DOHH2 (cell line): ENCODE measurements around the gene KNDC1.

Experiments used
- H3F3A ChIP-seq: fragments of 200-600 bp; sonication (generic), shearing (Covaris generic); 2 replicates; pipeline ENCODE4 v1.6.0; 2016; ENCODE audit warnings: antibody characterized with exemption, mild to moderate bottlenecking; ENCODE audit not compliant: control insufficient read depth, insufficient read depth
- H3K27ac ChIP-seq: fragments of 200-600 bp; sonication (generic); 2 replicates; pipeline ENCODE4 v1.5.1; 2014; ENCODE audit warnings: low read depth, mild to moderate bottlenecking, low read length, moderate library complexity
- H3K27me3 ChIP-seq: fragments of 200-600 bp; sonication (generic); 2 replicates; pipeline ENCODE4 v1.6.1; 2014; ENCODE audit warnings: mild to moderate bottlenecking, low read length, mixed read lengths; ENCODE audit not compliant: control insufficient read depth
- H3K36me3 ChIP-seq: fragments of 200-600 bp; sonication (generic); 2 replicates; pipeline ENCODE4 v1.6.1; 2014; ENCODE audit warnings: mild to moderate bottlenecking, low read length, moderate library complexity, mixed read lengths; ENCODE audit not compliant: control insufficient read depth
- H3K4me1 ChIP-seq: fragments of 200-600 bp; sonication (generic); 2 replicates; pipeline ENCODE4 v1.6.1; 2014; ENCODE audit warnings: mild to moderate bottlenecking, low read length, mixed read lengths; ENCODE audit not compliant: control insufficient read depth
- H3K4me2 ChIP-seq: fragments of 200-600 bp; sonication (generic); 2 replicates; pipeline ENCODE4 v1.6.0; 2014; ENCODE audit warnings: mild to moderate bottlenecking, low read length, moderate library complexity
- H3K4me3 ChIP-seq: fragments of 200-600 bp; sonication (generic); 2 replicates; pipeline ENCODE4 v1.5.1; 2014; ENCODE audit warnings: mild to moderate bottlenecking, low read length, mixed read lengths
- H3K79me2 ChIP-seq: fragments of 200-600 bp; sonication (generic); 2 replicates; pipeline ENCODE4 v1.6.1; 2014; ENCODE audit warnings: mild to moderate bottlenecking, low read length, mixed read lengths; ENCODE audit not compliant: control insufficient read depth
- H3K9me2 ChIP-seq: fragments of 200-600 bp; sonication (generic); replicated peaks from 2 replicates; pipeline ENCODE4 v1.6.1; 2014; ENCODE audit warnings: mild to moderate bottlenecking, low read length, mixed read lengths; ENCODE audit not compliant: control insufficient read depth
- H3K9me3 ChIP-seq: fragments of 200-600 bp; sonication (generic); 2 replicates; pipeline ENCODE4 v1.6.1; 2014; ENCODE audit warnings: antibody characterized with exemption, low read length, mixed read lengths; ENCODE audit not compliant: control insufficient read depth, insufficient read depth
- H4K20me1 ChIP-seq: fragments of 200-600 bp; sonication (generic); 2 replicates; pipeline ENCODE4 v1.6.0; 2014; ENCODE audit warnings: low read depth, mild to moderate bottlenecking, antibody characterized with exemption, low read length, moderate library complexity; ENCODE audit not compliant: control insufficient read depth, insufficient read depth
- EZH2phosphoT487 ChIP-seq: fragments of 200-600 bp; sonication (generic); IDR thresholded peaks from 2 replicates; pipeline ENCODE4 v1.6.1; 2017; ENCODE audit warnings: borderline replicate concordance, mild to moderate bottlenecking, antibody characterized with exemption, low read length, moderate library complexity, mixed read lengths
- TF ChIP-seq, protein P1 (sequence below): fragments of 200-600 bp; sonication (generic); IDR thresholded peaks from one replicate; pipeline ENCODE4 v1.5.1; 2014; ENCODE audit warnings: antibody characterized with exemption, mild to moderate bottlenecking, low read depth, low read length; ENCODE audit not compliant: poor library complexity, severe bottlenecking

KNDC1 gene

DNA sequence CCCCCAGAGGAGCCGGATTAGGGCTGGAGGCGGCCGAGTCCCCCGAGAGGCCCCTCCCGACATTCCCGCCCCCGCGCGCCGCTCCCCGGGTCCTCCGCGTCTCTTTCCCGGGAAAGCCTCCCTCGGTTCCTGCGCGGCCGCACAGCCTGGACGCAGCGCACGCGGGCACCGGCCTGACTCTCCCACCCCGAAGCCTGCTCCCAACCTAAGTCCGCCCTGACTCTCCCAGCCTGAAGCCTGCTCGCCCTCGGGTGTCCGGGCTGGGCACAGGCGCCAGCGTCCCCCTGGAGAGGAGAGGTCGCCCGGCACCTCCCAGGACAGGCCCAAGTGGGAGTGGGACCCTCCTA, 77.2 kb downstream of the KNDC1 start:
- H3K79me2 ChIP-seq, result no peaks in the 10 kb centered on the region
- H3K9me3 ChIP-seq, result no peaks in the 10 kb centered on the region
- TF ChIP-seq, protein P1, sequence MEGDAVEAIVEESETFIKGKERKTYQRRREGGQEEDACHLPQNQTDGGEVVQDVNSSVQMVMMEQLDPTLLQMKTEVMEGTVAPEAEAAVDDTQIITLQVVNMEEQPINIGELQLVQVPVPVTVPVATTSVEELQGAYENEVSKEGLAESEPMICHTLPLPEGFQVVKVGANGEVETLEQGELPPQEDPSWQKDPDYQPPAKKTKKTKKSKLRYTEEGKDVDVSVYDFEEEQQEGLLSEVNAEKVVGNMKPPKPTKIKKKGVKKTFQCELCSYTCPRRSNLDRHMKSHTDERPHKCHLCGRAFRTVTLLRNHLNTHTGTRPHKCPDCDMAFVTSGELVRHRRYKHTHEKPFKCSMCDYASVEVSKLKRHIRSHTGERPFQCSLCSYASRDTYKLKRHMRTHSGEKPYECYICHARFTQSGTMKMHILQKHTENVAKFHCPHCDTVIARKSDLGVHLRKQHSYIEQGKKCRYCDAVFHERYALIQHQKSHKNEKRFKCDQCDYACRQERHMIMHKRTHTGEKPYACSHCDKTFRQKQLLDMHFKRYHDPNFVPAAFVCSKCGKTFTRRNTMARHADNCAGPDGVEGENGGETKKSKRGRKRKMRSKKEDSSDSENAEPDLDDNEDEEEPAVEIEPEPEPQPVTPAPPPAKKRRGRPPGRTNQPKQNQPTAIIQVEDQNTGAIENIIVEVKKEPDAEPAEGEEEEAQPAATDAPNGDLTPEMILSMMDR, result no peak
- TF ChIP-seq EZH2phosphoT487, result no peak
- no peak overlapping the region for H3K27ac ChIP-seq
- no peaks in the 10 kb centered on the region for H3K4me1 ChIP-seq
- peaks cover 10% of the 10 kb centered on the region for H3K27me3 ChIP-seq
- no peak overlapping the region for H3K4me2 ChIP-seq
- no peaks in the 10 kb centered on the region for H4K20me1 ChIP-seq
- H3F3A ChIP-seq, result no peaks in the 10 kb centered on the region
- H3K36me3 ChIP-seq, result no peaks in the 10 kb centered on the region
- no peak overlapping the region for H3K4me3 ChIP-seq
- no peaks in the 10 kb centered on the region for H3K9me2 ChIP-seq

DNA sequence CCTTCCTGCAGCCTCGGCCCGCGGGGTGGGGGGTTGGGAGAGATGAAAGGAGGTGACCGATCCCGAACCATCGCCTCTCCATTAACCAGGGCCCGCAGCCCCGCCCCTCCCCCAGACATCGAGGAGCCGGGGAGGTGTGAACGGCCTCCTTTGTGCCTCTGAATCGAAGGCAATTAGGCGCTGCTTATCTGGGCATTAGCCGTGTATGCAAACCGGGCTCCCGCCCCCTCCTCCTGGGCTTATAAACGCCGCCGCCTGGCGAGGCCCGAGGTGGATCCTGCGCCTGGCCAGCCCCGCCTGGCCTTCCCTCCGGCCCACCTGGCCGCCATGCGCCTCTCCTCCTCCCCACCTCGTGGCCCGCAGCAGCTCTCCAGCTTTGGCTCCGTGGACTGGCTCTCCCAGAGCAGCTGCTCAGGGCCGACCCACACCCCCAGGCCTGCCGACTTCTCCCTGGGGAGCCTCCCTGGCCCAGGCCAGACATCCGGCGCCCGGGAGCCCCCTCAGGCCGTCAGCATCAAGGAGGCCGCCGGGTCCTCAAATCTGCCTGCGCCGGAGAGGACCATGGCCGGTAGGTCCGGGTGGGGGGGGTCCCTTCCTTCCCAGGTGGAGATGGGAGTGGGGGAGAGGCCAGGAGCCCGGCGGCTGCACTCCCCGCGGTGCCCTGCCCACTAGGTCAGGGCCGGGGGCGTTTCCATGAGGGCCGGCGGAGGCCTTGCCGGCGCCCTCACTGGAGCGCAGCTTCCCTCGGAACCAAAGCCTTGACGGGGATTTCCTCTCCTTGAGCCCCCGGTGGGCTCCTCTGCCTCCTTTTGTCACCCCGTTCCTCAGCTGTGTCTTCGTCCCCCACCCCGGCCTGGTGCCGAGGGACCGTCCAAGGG, 77.8 kb downstream of the KNDC1 start, which contains the start of gene VENTX:
TSS of gene VENTX (plus strand) at position 268 of the 878 bp plus-strand sequence. CDS start at position 328, 60 bp downstream.
- Histone ChIP-seq H3K27ac (no peak within 1 kb of the TSS), H3K4me2 (no peak within 1 kb of the TSS), H3K4me3 (no peak within 1 kb of the TSS), H3K79me2 (no peaks in the 10 kb centered on the region), H3K36me3 (no peaks in the 10 kb centered on the region), H3K9me3 (no peaks in the 10 kb centered on the region), H3F3A (no peaks in the 10 kb centered on the region), H4K20me1 (no peaks in the 10 kb centered on the region), H3K27me3 (peaks cover 10% of the 10 kb centered on the region), H3K9me2 (no peaks in the 10 kb centered on the region), H3K4me1 (no peaks in the 10 kb centered on the region)
- TF ChIP-seq, protein P1, result no peak
- no peak for TF ChIP-seq EZH2phosphoT487

DNA sequence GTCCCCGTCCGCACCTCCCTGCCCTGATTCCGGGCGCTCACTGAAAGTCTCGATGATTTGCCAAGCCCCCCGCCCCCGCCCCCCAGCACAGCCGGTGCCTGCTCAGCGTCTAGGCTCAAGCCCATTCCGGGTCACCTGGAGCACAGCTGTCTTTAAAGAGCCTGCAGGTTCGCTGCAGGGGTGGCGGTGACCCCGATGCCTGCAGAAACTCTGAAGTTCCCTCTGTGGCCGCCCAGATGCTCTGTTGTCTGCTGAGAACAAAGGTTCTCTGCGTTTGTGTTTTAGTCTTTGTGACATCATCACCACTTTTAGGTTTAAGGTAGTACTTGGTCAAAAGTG, 78.4 kb downstream of the KNDC1 start:
- H3K4me1 ChIP-seq, result no peaks in the 10 kb centered on the region
- peaks cover 10% of the 10 kb centered on the region for H3K27me3 ChIP-seq
- TF ChIP-seq, protein P1, result no peak
- no peak for TF ChIP-seq EZH2phosphoT487
- no peak overlapping the region for H3K27ac ChIP-seq
- no peaks in the 10 kb centered on the region for H3K9me3 ChIP-seq
- H3K4me3 ChIP-seq, result no peak overlapping the region
- H4K20me1 ChIP-seq, result no peaks in the 10 kb centered on the region
- H3K4me2 ChIP-seq, result no peak overlapping the region
- H3K79me2 ChIP-seq, result no peaks in the 10 kb centered on the region
- H3K36me3 ChIP-seq, result no peaks in the 10 kb centered on the region
- no peaks in the 10 kb centered on the region for H3F3A ChIP-seq
- no peaks in the 10 kb centered on the region for H3K9me2 ChIP-seq
